ENCODE measurements around the gene MKRN2OS.

MKRN2OS gene

DNA sequence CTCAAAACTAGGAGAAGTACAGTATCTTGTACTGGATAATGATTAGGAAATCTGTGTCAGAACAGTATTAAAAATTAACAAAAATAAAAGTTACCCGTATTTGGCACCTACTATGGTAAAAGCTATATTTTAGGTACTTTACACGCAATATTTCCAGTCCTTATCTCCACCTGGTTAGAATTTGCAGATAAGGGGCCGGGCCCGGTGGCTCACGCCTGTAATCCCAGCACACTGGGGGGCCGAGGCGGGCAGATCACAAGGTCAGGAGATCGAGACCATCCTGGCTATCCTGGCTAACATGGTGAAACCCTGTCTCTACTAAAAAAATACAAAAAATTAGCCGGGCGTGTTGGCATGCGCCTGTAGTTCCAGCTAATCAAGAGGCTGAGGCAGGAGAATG, 28.4 kb downstream of the MKRN2OS start:
- WGBS (ENCODE audit: insufficient coverage, insufficient read length): no CpG with 5 or more reads among the region's 11 CpGs
- Histone ChIP-seq H3K27me3 (ENCODE audit: control insufficient read depth, insufficient read depth, low read length) (no peaks in the 10 kb centered on the region), H3K36me3 (ENCODE audit: control insufficient read depth, insufficient read depth, low read length) (peaks cover 11% of the 10 kb centered on the region), H3K27ac (ENCODE audit: low read length) (no peak overlapping the region), H3K4me1 (ENCODE audit: control insufficient read depth, insufficient read depth, low read length) (no peaks in the 10 kb centered on the region), H3K9me3 (ENCODE audit: control insufficient read depth, insufficient read depth, low read length) (no peaks in the 10 kb centered on the region), H3K4me3 (ENCODE audit: low read length) (no peak overlapping the region)
- no peak for DNase-seq (ENCODE audit: low read depth, low spot score)

DNA sequence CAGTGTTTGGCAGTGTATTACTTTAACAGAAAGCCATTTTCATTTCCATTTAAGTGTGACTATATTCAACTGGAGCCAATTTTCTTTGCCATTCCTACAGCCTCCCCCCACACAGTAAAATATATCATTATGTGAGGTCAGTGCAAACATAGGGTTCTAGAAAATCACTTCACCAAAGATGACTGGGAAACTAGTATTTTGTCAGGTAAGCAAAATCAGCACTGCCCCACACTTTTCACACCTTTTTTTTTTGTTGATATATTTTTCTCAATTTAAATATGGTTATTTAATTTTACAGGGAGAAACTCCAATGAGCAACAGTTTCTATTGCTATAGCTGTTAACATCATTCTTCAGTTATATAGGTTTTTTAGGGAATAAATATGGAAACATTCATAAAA, 29.7 kb downstream of the MKRN2OS start:
- no peak overlapping the region for H3K4me3 ChIP-seq (ENCODE audit: low read length)
- peaks cover 6% of the 10 kb centered on the region for H3K36me3 ChIP-seq (ENCODE audit: control insufficient read depth, insufficient read depth, low read length)
- DNase-seq (ENCODE audit: low read depth, low spot score): no peak
- no peaks in the 10 kb centered on the region for H3K9me3 ChIP-seq (ENCODE audit: control insufficient read depth, insufficient read depth, low read length)
- H3K27ac ChIP-seq (ENCODE audit: low read length): no peak overlapping the region
- H3K27me3 ChIP-seq (ENCODE audit: control insufficient read depth, insufficient read depth, low read length): no peaks in the 10 kb centered on the region
- no peaks in the 10 kb centered on the region for H3K4me1 ChIP-seq (ENCODE audit: control insufficient read depth, insufficient read depth, low read length)

DNA sequence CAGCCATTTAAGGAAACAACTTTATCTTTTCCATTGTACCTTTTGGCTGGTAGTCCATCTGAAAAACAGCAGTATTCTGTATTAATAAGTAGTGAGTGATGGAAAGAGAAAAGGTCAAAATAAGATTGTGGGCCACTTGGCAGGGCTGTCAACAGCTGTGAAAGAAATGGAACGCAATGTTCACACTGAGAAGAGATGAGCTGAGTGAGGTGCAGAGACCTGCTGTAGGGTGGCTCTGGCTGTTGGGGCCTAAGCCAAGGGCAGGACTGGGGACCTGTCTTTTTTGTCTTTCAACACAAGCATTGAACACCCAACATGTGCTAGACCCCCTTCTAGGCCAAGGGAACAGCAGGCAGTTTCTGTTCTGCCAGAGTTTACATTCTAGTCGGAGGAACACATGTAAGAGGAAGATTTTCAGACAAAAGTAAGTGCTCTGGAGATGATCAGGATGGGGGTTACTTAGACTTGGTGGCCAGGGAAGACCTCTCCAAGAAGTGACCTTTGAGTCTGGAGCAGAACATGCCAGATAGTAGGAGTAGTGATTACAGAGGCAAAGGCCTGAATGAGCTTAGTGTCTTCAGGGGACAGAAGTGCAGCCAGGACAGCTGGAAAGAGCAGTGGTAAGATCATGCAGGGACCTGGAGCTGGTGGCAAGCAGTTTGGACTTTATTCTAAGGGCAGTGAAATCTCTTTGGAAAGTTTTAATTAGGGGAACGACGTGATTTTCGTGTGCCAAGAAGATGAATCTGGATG, 31.4 kb downstream of the MKRN2OS start:
- no peaks in the 10 kb centered on the region for H3K27me3 ChIP-seq (ENCODE audit: control insufficient read depth, insufficient read depth, low read length)
- H3K4me1 ChIP-seq (ENCODE audit: control insufficient read depth, insufficient read depth, low read length): no peaks in the 10 kb centered on the region
- H3K36me3 ChIP-seq (ENCODE audit: control insufficient read depth, insufficient read depth, low read length): peaks cover 7% of the 10 kb centered on the region; the same call in 1 of the 2 replicates
- no peak for DNase-seq (ENCODE audit: low read depth, low spot score)
- WGBS (ENCODE audit: insufficient coverage, insufficient read length): 100% methylated on average over 3 of the region's 5 CpGs
- H3K27ac ChIP-seq (ENCODE audit: low read length): no peak overlapping the region
- H3K4me3 ChIP-seq (ENCODE audit: low read length): no peak overlapping the region
- H3K9me3 ChIP-seq (ENCODE audit: control insufficient read depth, insufficient read depth, low read length): no peaks in the 10 kb centered on the region

DNA sequence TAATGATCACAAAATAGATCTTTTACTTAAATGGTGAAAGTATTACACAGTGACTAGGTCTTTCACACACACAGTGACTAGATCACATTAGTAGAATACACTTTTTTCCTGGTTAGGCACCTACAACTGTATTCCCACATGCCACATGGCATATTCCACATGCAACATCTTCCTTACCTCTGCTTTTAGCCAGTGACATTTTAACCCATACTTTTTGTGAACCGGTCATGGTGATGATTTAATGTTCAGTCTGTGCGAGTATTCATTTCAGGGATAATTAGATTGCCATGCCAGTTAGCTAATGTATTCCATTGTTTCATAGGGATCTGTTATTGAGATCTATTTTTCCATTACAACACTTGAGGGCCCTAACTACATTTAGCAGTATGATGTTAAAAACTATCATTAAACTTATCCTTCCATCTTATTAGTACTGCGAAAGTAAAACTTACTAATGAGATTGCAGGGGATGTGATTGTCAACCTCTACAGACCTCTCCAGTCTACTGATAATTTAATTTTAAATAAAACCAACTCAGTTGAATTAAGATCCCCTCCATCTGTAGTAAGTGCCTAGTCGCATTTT, 32.7 kb downstream of the MKRN2OS start:
- no peaks in the 10 kb centered on the region for H3K27me3 ChIP-seq (ENCODE audit: control insufficient read depth, insufficient read depth, low read length)
- DNase-seq (ENCODE audit: low read depth, low spot score): no peak
- no peak overlapping the region for H3K27ac ChIP-seq (ENCODE audit: low read length)
- no peaks in the 10 kb centered on the region for H3K9me3 ChIP-seq (ENCODE audit: control insufficient read depth, insufficient read depth, low read length)
- H3K4me3 ChIP-seq (ENCODE audit: low read length): no peak overlapping the region
- H3K36me3 ChIP-seq (ENCODE audit: control insufficient read depth, insufficient read depth, low read length): peaks cover 7% of the 10 kb centered on the region; the same call in 1 of the 2 replicates
- no peaks in the 10 kb centered on the region for H3K4me1 ChIP-seq (ENCODE audit: control insufficient read depth, insufficient read depth, low read length)
- no CpG with 5 or more reads among the region's 4 CpGs for WGBS (ENCODE audit: insufficient coverage, insufficient read length)

DNA sequence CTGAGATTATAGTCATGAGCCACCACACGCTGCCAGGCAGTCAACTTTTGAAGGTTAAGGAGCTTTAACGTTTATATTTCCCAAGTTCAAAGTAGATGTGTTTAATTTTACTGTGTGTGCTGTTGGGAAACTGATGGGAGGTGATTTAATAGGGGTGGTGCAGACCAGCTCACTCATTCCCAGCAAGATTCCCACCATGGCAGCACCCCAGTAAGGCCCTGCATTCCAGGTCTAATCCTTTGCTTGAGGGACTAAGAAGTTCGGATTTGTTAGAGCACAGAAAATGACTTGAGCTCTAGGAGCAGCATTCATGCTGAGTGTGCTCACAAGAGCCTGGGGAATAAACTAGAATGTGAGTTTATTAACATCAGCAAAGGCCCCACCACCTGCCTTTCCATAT, 35.8 kb downstream of the MKRN2OS start:
- WGBS (ENCODE audit: insufficient coverage, insufficient read length): no CpG with 5 or more reads among the region's 3 CpGs
- peaks cover 7% of the 10 kb centered on the region; the same call in 1 of the 2 replicates for H3K36me3 ChIP-seq (ENCODE audit: control insufficient read depth, insufficient read depth, low read length)
- H3K27ac ChIP-seq (ENCODE audit: low read length): no peak overlapping the region

DNA sequence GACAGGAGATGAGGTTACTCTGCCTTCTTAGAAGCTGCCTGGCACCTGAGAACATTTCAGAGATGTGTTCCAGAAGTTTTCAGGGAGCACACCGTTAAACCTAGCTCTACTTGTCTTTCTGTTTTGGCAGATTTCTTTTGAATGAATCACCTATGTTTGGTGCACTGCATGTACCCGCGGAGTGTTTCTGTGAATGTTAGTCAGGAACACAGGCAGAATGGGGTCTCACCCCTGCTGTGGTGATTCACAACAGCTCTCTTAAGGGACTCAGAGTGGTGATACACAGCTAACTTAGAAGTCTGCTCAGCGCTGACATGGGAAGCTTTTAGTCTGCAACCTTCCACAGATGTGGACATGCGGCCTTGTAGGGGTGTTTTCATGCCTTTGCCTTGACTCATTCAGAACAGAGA, 37.0 kb downstream of the MKRN2OS start:
- DNase-seq (ENCODE audit: low read depth, low spot score): no peak
- no peak overlapping the region for H3K4me3 ChIP-seq (ENCODE audit: low read length)
- H3K9me3 ChIP-seq (ENCODE audit: control insufficient read depth, insufficient read depth, low read length): no peaks in the 10 kb centered on the region
- no peaks in the 10 kb centered on the region for H3K27me3 ChIP-seq (ENCODE audit: control insufficient read depth, insufficient read depth, low read length)
- no CpG with 5 or more reads among the region's 5 CpGs for WGBS (ENCODE audit: insufficient coverage, insufficient read length)
- no peaks in the 10 kb centered on the region for H3K4me1 ChIP-seq (ENCODE audit: control insufficient read depth, insufficient read depth, low read length)
- H3K27ac ChIP-seq (ENCODE audit: low read length): no peak overlapping the region
- peaks cover 10% of the 10 kb centered on the region for H3K36me3 ChIP-seq (ENCODE audit: control insufficient read depth, insufficient read depth, low read length)

More for the DNA sequence above, 35.8 kb downstream of the MKRN2OS start:
- no peaks in the 10 kb centered on the region for H3K9me3 ChIP-seq (ENCODE audit: control insufficient read depth, insufficient read depth, low read length)
- no peaks in the 10 kb centered on the region for H3K4me1 ChIP-seq (ENCODE audit: control insufficient read depth, insufficient read depth, low read length)
- no peak for DNase-seq (ENCODE audit: low read depth, low spot score)
- H3K4me3 ChIP-seq (ENCODE audit: low read length): no peak overlapping the region
- no peaks in the 10 kb centered on the region for H3K27me3 ChIP-seq (ENCODE audit: control insufficient read depth, insufficient read depth, low read length)

DNA sequence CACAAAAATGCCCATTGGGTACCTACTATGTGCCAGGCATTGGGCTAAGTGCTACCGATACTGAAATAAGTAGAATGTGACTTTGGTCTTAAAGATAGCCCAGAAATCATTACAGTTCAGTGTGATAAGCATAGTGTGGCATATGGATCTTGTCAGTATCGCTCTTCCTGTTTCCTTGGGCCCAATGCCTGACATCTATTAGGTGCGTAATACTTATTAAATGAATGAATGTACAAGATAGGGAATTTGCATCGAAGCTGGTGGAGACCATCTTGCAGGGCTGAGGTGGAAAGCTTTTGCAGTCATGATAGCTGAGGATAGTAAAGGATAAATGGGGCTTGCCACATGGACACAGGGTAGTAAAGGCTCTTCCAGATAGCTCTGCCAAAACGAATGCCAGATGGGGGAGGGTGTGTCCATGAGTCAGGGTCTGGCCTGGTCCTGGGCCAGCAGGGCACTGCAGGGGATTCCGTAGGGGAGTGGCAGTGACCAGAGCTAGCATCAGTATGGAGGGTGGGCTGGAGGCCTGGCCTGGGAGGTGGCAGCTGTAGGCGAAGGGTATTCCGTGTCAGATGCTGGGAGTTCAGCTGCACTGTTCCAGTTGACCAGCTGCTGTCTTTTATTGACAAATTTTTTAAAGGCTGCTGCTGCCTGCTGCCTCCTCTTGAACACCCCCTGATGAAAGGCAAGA, 37.6 kb downstream of the MKRN2OS start:
- DNase-seq (ENCODE audit: low read depth, low spot score): no peak
- no peak overlapping the region for H3K4me3 ChIP-seq (ENCODE audit: low read length)
- WGBS (ENCODE audit: insufficient coverage, insufficient read length): no CpG with 5 or more reads among the region's 8 CpGs
- no peak overlapping the region for H3K27ac ChIP-seq (ENCODE audit: low read length)
- H3K9me3 ChIP-seq (ENCODE audit: control insufficient read depth, insufficient read depth, low read length): no peaks in the 10 kb centered on the region
- no peaks in the 10 kb centered on the region for H3K27me3 ChIP-seq (ENCODE audit: control insufficient read depth, insufficient read depth, low read length)
- H3K4me1 ChIP-seq (ENCODE audit: control insufficient read depth, insufficient read depth, low read length): no peaks in the 10 kb centered on the region
- peaks cover 12% of the 10 kb centered on the region for H3K36me3 ChIP-seq (ENCODE audit: control insufficient read depth, insufficient read depth, low read length)

DNA sequence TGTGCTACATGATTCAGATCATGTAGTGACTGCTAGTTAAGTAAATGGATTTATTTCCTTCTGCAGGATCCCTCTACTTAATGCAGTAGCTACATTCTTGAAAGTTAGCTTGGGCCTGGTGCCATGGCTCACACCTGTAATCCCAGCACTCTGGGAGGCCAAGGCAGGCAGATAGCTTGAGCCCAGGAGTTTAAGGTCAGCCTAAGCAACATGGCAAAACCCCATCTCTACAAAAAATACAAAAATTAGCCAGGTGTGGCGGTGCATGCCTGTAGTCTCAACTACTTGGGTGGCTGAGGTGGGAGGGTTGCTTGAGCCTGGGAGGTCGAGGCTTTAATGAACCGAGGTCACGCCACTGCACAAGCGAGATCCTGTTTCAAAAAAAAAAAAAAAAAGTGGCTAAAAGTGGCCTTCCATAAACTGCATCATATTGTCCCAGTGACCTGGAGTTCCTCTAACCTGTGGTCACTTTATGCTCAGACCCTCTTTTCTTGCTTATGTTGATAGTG, 39.0 kb downstream of the MKRN2OS start:
- no peaks in the 10 kb centered on the region for H3K27me3 ChIP-seq (ENCODE audit: control insufficient read depth, insufficient read depth, low read length)
- WGBS (ENCODE audit: insufficient coverage, insufficient read length): no CpG with 5 or more reads among the region's 5 CpGs
- no peak overlapping the region for H3K4me3 ChIP-seq (ENCODE audit: low read length)
- peaks cover 8% of the 10 kb centered on the region for H3K36me3 ChIP-seq (ENCODE audit: control insufficient read depth, insufficient read depth, low read length)
- no peaks in the 10 kb centered on the region for H3K9me3 ChIP-seq (ENCODE audit: control insufficient read depth, insufficient read depth, low read length)
- no peak overlapping the region for H3K27ac ChIP-seq (ENCODE audit: low read length)
- H3K4me1 ChIP-seq (ENCODE audit: control insufficient read depth, insufficient read depth, low read length): no peaks in the 10 kb centered on the region
- no peak for DNase-seq (ENCODE audit: low read depth, low spot score)

DNA sequence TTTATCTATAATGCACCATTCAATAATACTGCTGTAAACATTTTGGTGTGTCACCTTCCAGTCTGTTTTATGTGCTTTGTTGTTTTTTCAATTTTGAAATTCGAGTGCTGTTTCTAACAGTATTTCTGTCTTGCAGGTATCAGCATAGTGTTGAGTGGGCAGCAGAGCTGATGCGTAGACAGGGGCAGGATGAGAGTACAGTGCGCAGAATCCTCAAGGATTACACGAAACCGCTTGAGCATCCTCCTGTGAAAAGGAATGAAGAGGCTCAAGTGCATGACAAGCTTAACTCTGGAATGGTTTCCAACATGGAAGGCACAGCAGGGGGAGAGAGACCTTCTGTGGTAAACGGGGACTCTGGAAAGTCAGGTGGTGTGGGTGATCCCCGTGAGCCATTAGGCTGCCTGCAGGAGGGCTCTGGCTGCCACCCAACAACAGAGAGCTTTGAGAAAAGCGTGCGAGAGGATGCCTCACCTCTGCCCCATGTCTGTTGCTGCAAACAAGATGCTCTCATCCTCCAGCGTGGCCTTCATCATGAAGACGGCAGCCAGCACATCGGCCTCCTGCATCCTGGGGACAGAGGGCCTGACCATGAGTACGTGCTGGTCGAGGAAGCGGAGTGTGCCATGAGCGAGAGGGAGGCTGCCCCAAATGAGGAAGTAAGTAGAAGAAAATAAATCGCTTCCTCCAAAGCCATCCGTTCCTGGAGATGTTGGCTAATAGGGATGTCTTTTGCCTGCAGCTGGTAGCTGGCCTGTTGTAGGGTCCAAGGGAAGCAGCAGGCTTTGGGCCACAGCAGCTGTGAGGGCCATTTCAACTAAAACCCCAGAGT, 42.0 kb downstream of the MKRN2OS start:
- peaks cover 21% of the 10 kb centered on the region for H3K36me3 ChIP-seq (ENCODE audit: control insufficient read depth, insufficient read depth, low read length)
- no peaks in the 10 kb centered on the region for H3K27me3 ChIP-seq (ENCODE audit: control insufficient read depth, insufficient read depth, low read length)
- no peaks in the 10 kb centered on the region for H3K4me1 ChIP-seq (ENCODE audit: control insufficient read depth, insufficient read depth, low read length)
- no peak overlapping the region for H3K27ac ChIP-seq (ENCODE audit: low read length)
- no CpG with 5 or more reads among the region's 18 CpGs for WGBS (ENCODE audit: insufficient coverage, insufficient read length)
- DNase-seq (ENCODE audit: low read depth, low spot score): no peak
- no peaks in the 10 kb centered on the region for H3K9me3 ChIP-seq (ENCODE audit: control insufficient read depth, insufficient read depth, low read length)
- H3K4me3 ChIP-seq (ENCODE audit: low read length): no peak overlapping the region

Measured in iPS DF 6.9 (cell line).